ENCODE data around the gene JAZF1. TPM values are rescaled to one million over a fixed set of nuclear protein-coding genes. Genes with fewer than 3 reads are reported as not detected.

The JAZF1 gene
- total and polyA plus RNA-seq, 2 of the 8 experiments (the other 6 are each of a cell fraction or from before 2014, with no cell fraction given), result 2.6 to 21.8 TPM

DNA sequence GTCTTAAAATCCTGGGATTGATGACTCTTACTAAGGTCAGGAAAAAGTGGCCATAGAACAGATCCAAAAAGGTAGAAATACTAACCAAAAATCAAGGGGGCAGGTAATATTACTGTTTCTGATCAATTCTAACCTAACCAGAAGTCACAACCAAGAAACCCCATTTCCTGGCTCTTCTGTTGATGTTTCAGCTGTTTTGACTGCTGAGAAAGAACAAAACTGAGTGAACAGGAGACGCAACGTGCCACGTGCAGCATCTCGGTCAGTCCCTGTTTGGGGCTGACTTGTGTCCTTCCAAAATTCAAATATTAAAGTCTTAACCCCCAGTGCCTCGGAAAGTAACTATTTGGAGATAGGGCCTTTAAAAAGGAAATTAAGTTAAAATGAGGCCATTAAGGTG lies 56.8 kb downstream of the JAZF1 start:
- H2BK20ac ChIP-seq (ENCODE audit: low read length), result no peak overlapping the region
- no peaks in the 10 kb centered on the region for H3K36me3 ChIP-seq (ENCODE audit: control insufficient read depth in 2 of 4, insufficient read depth in 4 of 4, low read length in 3 of 4)
- no peaks in the 10 kb centered on the region for H3K23me2 ChIP-seq (ENCODE audit: low read depth, low read length)
- no peak overlapping the region for H3K9ac ChIP-seq (replicated peaks in 1 of 4; ENCODE audit: extremely low read depth in 1 of 4, low read depth in 3 of 4, low read length in 3 of 4)
- POLR2A ChIA-PET (ENCODE audit: partially characterized antibody), result no interaction called here
- H3K27me3 ChIP-seq (replicated peaks in 1 of 4; ENCODE audit: control insufficient read depth in 3 of 4, extremely low read depth in 1 of 4, insufficient read depth in 3 of 4, low read length in 3 of 4), result peaks cover 0 to 10% (median under 1%) of the 10 kb centered on the region in 4 experiments; a peak in 4 of 7 replicates
- no peak for FAIRE-seq
- H3K27ac ChIP-seq (ENCODE audit: low read depth, low read length), result no peak overlapping the region
- WGBS, 2 experiments (ENCODE audit: extremely low coverage in 1 of 2, insufficient coverage in 1 of 2, insufficient read length in 1 of 2, insufficient replicate concordance in 2 of 2, low coverage in 1 of 2, low lambda C conversion rate in 2 of 2, missing lambda C conversion rate in 1 of 2), result 91% methylated on average over 5 of the region's 5 CpGs; no CpG with 5 or more reads in 1 of the 2 experiments
- H3K14ac ChIP-seq (ENCODE audit: insufficient read length), result no peak overlapping the region
- H3K18ac ChIP-seq (ENCODE audit: extremely low read depth, low read length), result no peak overlapping the region
- no peak overlapping the region for H4K8ac ChIP-seq (ENCODE audit: extremely low read depth, insufficient read depth, low read length)
- no peak overlapping the region for H2AK5ac ChIP-seq (ENCODE audit: low read depth, low read length)
- H3K79me1 ChIP-seq (ENCODE audit: low read depth, low read length), result peaks cover 3% of the 10 kb centered on the region; the same call in 1 of the 2 replicates
- H2BK12ac ChIP-seq (ENCODE audit: low read depth, low read length), result no peak overlapping the region
- H4K20me1 ChIP-seq (replicated peaks in 1 of 2; ENCODE audit: control insufficient read depth in 1 of 2, insufficient read depth in 2 of 2, low read length in 2 of 2), result no peaks in the 10 kb centered on the region
- no peak overlapping the region for H3K4ac ChIP-seq (replicated peaks; ENCODE audit: insufficient read length, low read depth, low read length)
- H3K4me2 ChIP-seq (ENCODE audit: insufficient read depth in 1 of 2, low read depth in 2 of 2, low read length in 2 of 2), result no peak overlapping the region
- no peak overlapping the region for H4K5ac ChIP-seq (ENCODE audit: insufficient read length, low read depth, low read length)
- H2BK5ac ChIP-seq (ENCODE audit: low read depth, low read length), result no peak overlapping the region
- H3K4me3 ChIP-seq (ENCODE audit: extremely low read depth in 1 of 4, insufficient read depth in 2 of 4, low read depth in 3 of 4, low read length in 4 of 4), result no peak overlapping the region
- peaks cover 6 to 12% (median 8%) of the 10 kb centered on the region in 4 experiments for H3K4me1 ChIP-seq (replicated peaks in 1 of 4; ENCODE audit: control insufficient read depth in 3 of 4, insufficient read depth in 4 of 4, low read length in 3 of 4)
- H3K79me2 ChIP-seq (ENCODE audit: control insufficient read depth in 1 of 2, insufficient read depth in 2 of 2, low read length in 2 of 2), result no peaks in the 10 kb centered on the region
- H4K91ac ChIP-seq (replicated peaks; ENCODE audit: insufficient read length, low read length), result no peak overlapping the region
- TF ChIP-seq FOSL1 (IDR thresholded peaks at IDR 0.05; ENCODE audit: insufficient read depth, low read depth, low read length) (no peak), ASH2L (IDR thresholded peaks at IDR 0.05; ENCODE audit: low read length) (no peak), SP4 (IDR thresholded peaks at IDR 0.05; ENCODE audit: low read length) (no peak), CBX5 (IDR thresholded peaks at IDR 0.05; ENCODE audit: low read depth, low read length) (no peak), ZNF274 (IDR thresholded peaks at IDR 0.05; ENCODE audit: borderline replicate concordance, extremely low read depth, low read length) (no peak)
- H2BK15ac ChIP-seq (ENCODE audit: low read length), result no peak overlapping the region
- H2BK120ac ChIP-seq (replicated peaks; ENCODE audit: low read depth, low read length), result no peak overlapping the region
- H2AFZ ChIP-seq (ENCODE audit: low read length), result no peak overlapping the region
- no peak overlapping the region for H3K23ac ChIP-seq (ENCODE audit: insufficient read length)
- no peak for DNase-seq (ENCODE audit: low read depth in 1 of 2, low spot score in 2 of 2)
- H3K9me3 ChIP-seq (ENCODE audit: insufficient read depth in 2 of 2, low read depth in 1 of 2, low read length in 1 of 2), result no peaks in the 10 kb centered on the region
- CTCF ChIA-PET (ENCODE audit: partially characterized antibody), result interaction anchor here (0.9 to 2.0 kb wide), 2 partner anchors 22 to 27 kb away, joined by 3 to 8 read pairs; no protein-coding TSS in a partner anchor
- no peak overlapping the region for H3K56ac ChIP-seq (replicated peaks; ENCODE audit: insufficient read length, low read depth, low read length)

All from H1 (cell line).